Esophagus muscularis mucosa (tissue), 3 donors: Measurements from ENCODE around the gene LCE2D.

ENCODE experiments used
- POLR2A ChIP-seq: fragments of 450-650 bp; IDR thresholded peaks from one replicate; pipeline ENCODE4 v1.6.1; 2017; ENCODE audit warnings: antibody characterized with exemption, moderate library complexity, mild to moderate bottlenecking, low read depth
- TF ChIP-seq, protein P1 (sequence below), 3 experiments: fragments of 200-600 bp in 2 of 3; fragments of 450-650 bp in 1 of 3; sonication (generic) in 2 of 3; IDR thresholded peaks; one replicate each; pipeline ENCODE4 v1.5.1; 2017 to 2019; ENCODE audit warnings: antibody characterized with exemption in 3 of 3, mild to moderate bottlenecking in 2 of 3, moderate library complexity in 1 of 3

DNA sequence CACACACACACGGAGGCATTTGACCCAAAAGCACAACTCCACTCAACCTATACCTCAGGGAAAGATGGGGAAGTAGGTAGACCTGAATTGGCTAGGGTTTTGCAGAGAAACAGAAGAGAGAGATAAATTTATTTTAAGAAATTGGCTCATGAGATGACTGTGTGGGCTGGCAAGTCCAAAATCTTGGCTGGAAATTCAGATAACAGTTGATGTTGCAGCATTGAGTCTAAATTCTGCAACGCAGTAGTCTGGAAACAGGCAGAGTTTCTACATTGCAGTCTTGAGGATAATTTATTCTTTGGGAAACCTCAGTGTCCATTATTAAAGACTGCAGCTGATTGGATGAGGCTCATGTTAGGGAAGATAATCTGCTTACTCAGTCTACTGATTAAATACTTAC lies 18.4 kb downstream of the LCE2D start:
- TF ChIP-seq, protein P1, sequence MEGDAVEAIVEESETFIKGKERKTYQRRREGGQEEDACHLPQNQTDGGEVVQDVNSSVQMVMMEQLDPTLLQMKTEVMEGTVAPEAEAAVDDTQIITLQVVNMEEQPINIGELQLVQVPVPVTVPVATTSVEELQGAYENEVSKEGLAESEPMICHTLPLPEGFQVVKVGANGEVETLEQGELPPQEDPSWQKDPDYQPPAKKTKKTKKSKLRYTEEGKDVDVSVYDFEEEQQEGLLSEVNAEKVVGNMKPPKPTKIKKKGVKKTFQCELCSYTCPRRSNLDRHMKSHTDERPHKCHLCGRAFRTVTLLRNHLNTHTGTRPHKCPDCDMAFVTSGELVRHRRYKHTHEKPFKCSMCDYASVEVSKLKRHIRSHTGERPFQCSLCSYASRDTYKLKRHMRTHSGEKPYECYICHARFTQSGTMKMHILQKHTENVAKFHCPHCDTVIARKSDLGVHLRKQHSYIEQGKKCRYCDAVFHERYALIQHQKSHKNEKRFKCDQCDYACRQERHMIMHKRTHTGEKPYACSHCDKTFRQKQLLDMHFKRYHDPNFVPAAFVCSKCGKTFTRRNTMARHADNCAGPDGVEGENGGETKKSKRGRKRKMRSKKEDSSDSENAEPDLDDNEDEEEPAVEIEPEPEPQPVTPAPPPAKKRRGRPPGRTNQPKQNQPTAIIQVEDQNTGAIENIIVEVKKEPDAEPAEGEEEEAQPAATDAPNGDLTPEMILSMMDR (IDR thresholded peaks at IDR 0.05) = no peak
- no peak for TF ChIP-seq POLR2A
